Stimulated activated naive B cell treated with anti-CD40 and anti-IgM and Interleukin-4, amounts not matched to agents 10 μg/mL and 1 μg/mL and 100 μg/mL, for 72 hours (primary cell): ENCODE measurements around the gene GGACT.
"Not testable (repeated sequence)": the region's sequence is repeated elsewhere in the genome, so short reads cannot be mapped to it uniquely, and the experiment has no call there.

Experiments
- ATAC-seq, 2 donors: fragments of 150-1000 bp; cut with Tn5 transposase; replicated peaks; 2 replicates each; pipeline ENCODE4 v1.10.0; 2021; ENCODE audit warnings: moderate library complexity in 1 of 2
- DNase-seq: peaks from one replicate; pipeline ENCODE4 v3.0.0; 2021
- H3K27ac Mint-ChIP-seq: one replicate; pipeline ENCODE4 v1.8.0; 2022; ENCODE audit warnings: mild to moderate bottlenecking, mixed read lengths
- H3K27me3 Mint-ChIP-seq, 2 donors: one replicate each; pipeline ENCODE4 v1.8.0; 2022; ENCODE audit warnings: mixed read lengths in 2 of 2
- H3K36me3 Mint-ChIP-seq, 2 donors: one replicate each; pipeline ENCODE4 v1.8.0; 2022; ENCODE audit warnings: mixed read lengths in 2 of 2, mild to moderate bottlenecking in 1 of 2
- H3K4me1 Mint-ChIP-seq, 2 donors: one replicate each; pipeline ENCODE4 v1.8.0; 2022; ENCODE audit warnings: mixed read lengths in 2 of 2, mild to moderate bottlenecking in 1 of 2
- H3K4me3 Mint-ChIP-seq, 2 donors: one replicate each; pipeline ENCODE4 v1.8.0; 2022; ENCODE audit warnings: mild to moderate bottlenecking in 2 of 2, mixed read lengths in 2 of 2, moderate library complexity in 1 of 2
- H3K9me3 Mint-ChIP-seq, 2 donors: one replicate each; pipeline ENCODE4 v1.8.0; 2022; ENCODE audit warnings: mixed read lengths in 2 of 2, mild to moderate bottlenecking in 1 of 2

The GGACT gene

GRCh38 chr13:100589178-100589725 is 663 bp upstream of the GGACT start:
- Mint-ChIP-seq H3K36me3 (peaks cover 0 to 3% of the 10 kb centered on the region in 2 donors), H3K27ac (peak overlapping the region; percentile 91), H3K27me3 (no peaks in the 10 kb centered on the region), H3K9me3 (peaks cover 4% of the 10 kb centered on the region in 2 donors), H3K4me1 (peaks cover 8 to 23% of the 10 kb centered on the region in 2 donors), H3K4me3 (peak overlapping the region; percentile 88 to 91)
- ATAC-seq (no peak), DNase-seq (no peak)

GRCh38 chr13:100584896-100585295 is 3.7 kb downstream of the GGACT start:
- H3K9me3 Mint-ChIP-seq = peaks cover 4% of the 10 kb centered on the region in 2 donors
- no peak overlapping the region for H3K27ac Mint-ChIP-seq
- H3K36me3 Mint-ChIP-seq = peaks cover 14 to 24% of the 10 kb centered on the region in 2 donors
- no peak overlapping the region for H3K4me3 Mint-ChIP-seq
- H3K27me3 Mint-ChIP-seq = no peaks in the 10 kb centered on the region
- no peak for DNase-seq
- no peak for ATAC-seq
- H3K4me1 Mint-ChIP-seq = peaks cover 8 to 23% of the 10 kb centered on the region in 2 donors

DNA sequence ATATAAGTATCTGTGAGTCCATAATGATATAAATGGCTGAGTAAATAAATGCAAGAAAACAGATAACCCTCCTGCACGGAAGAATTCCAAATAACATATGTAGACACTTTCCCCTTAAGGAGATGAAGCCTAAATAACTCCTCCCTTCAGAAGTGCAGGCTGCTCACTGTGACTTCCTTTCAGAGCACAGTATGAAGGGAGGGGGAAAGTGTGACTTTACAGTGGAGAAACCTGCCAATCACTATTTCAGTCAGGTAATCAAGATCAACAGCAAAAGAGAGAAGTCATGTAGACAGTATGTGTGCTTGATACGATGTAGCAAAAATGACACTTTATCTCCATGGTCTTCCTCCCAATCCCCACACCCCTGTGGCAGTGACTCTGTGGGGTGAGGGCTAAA is 7.1 kb downstream of the GGACT start:
- Mint-ChIP-seq H3K27me3 (no peaks in the 10 kb centered on the region), H3K36me3 (peaks cover 20 to 31% of the 10 kb centered on the region in 2 donors), H3K4me1 (peaks cover under 1 to 1% of the 10 kb centered on the region in 2 donors), H3K9me3 (no peaks in the 10 kb centered on the region), H3K27ac (no peak overlapping the region), H3K4me3 (no peak overlapping the region)
- DNase-seq = no peak
- ATAC-seq = no peak

DNA sequence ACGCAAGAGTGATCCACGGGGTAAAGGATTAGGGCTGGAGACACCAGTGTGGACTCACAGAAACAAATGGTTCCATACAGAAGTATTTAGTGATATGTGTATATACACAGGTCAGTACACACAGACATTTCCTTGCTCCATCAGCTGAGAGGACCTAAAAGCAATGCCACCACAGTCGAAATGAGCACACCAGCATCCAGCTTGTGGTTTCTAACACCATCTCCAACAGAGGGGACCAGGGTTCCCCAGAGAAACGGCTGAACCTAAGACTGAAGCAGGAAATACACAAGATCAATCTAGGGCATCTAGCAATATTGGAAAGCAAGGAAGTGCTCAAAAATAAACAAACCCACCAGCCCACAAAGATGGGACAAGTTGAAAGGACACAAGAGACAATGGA is 7.6 kb downstream of the GGACT start:
- Mint-ChIP-seq H3K4me3 (no peak overlapping the region), H3K27me3 (no peaks in the 10 kb centered on the region), H3K27ac (no peak overlapping the region), H3K4me1 (no peaks in the 10 kb centered on the region), H3K9me3 (no peaks in the 10 kb centered on the region), H3K36me3 (peaks cover 21 to 31% of the 10 kb centered on the region in 2 donors)
- ATAC-seq = no peak
- no peak for DNase-seq

- Mint-ChIP-seq H3K36me3 (peaks cover 21 to 31% of the 10 kb centered on the region in 2 donors), H3K9me3 (no peaks in the 10 kb centered on the region), H3K27me3 (no peaks in the 10 kb centered on the region), H3K4me1 (no peaks in the 10 kb centered on the region), H3K27ac (no peak overlapping the region), H3K4me3 (no peak overlapping the region)
- ATAC-seq (no peak), DNase-seq (no peak)
These were observed 8.5 kb downstream of the GGACT start for GRCh38 chr13:100580045-100580444.

DNA sequence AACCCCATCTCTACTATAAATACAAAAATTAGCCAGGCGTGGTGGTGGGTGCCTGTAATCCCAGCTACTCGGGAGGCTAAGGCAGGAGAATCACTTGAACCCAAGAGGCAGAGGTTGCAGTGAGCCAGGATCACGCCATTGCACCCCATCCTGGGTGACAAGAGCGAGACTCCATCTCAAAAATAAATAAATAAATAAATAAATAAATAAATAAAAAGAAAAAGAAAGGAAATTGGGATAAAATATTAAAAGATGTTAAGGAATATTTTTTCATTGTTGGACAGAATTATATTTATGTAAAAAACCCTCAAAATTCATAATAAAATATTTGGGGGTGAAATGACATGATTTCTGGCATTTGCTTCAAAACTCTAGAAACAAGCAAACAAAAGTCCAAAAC is 11.3 kb downstream of the GGACT start:
- H3K27me3 Mint-ChIP-seq, H3K4me3 Mint-ChIP-seq, H3K9me3 Mint-ChIP-seq, H3K4me1 Mint-ChIP-seq, DNase-seq, H3K27ac Mint-ChIP-seq, ATAC-seq: not testable (repeated sequence)
- H3K36me3 Mint-ChIP-seq = peaks cover 21 to 29% of the 10 kb centered on the region in 2 donors

- ATAC-seq = peak; percentile 87 to 92
- H3K36me3 Mint-ChIP-seq = peaks cover 3 to 5% of the 10 kb centered on the region in 2 donors
- no peak overlapping the region for H3K27ac Mint-ChIP-seq
- H3K4me1 Mint-ChIP-seq = peaks cover 0 to 1% of the 10 kb centered on the region in 2 donors
- no peaks in the 10 kb centered on the region for H3K9me3 Mint-ChIP-seq
- no peak overlapping the region for H3K4me3 Mint-ChIP-seq
- DNase-seq = peak; percentile 50
- no peaks in the 10 kb centered on the region for H3K27me3 Mint-ChIP-seq
These were observed 15.5 kb downstream of the GGACT start for GRCh38 chr13:100573121-100573520.

GRCh38 chr13:100566543-100566942 is 22.0 kb downstream of the GGACT start:
- no peak for DNase-seq
- no peak for ATAC-seq
- Mint-ChIP-seq H3K4me1 (no peaks in the 10 kb centered on the region), H3K9me3 (peaks cover 0 to 4% of the 10 kb centered on the region in 2 donors), H3K36me3 (peaks cover 7 to 21% of the 10 kb centered on the region in 2 donors), H3K27ac (no peak overlapping the region), H3K4me3 (no peak overlapping the region), H3K27me3 (no peaks in the 10 kb centered on the region)

GRCh38 chr13:100565286-100565685 is 23.3 kb downstream of the GGACT start:
- Mint-ChIP-seq H3K9me3 (peaks cover 0 to 4% of the 10 kb centered on the region in 2 donors), H3K36me3 (peaks cover 7 to 21% of the 10 kb centered on the region in 2 donors), H3K4me3 (no peak overlapping the region), H3K4me1 (no peaks in the 10 kb centered on the region), H3K27me3 (no peaks in the 10 kb centered on the region), H3K27ac (no peak overlapping the region)
- no peak for ATAC-seq
- no peak for DNase-seq

- Mint-ChIP-seq H3K36me3 (peaks cover 6 to 20% of the 10 kb centered on the region in 2 donors), H3K9me3 (peaks cover 0 to 4% of the 10 kb centered on the region in 2 donors), H3K4me1 (no peaks in the 10 kb centered on the region), H3K4me3 (no peak overlapping the region), H3K27ac (no peak overlapping the region), H3K27me3 (no peaks in the 10 kb centered on the region)
- ATAC-seq = no peak
- no peak for DNase-seq
These were observed 24.0 kb downstream of the GGACT start for GRCh38 chr13:100564444-100565223.

DNA sequence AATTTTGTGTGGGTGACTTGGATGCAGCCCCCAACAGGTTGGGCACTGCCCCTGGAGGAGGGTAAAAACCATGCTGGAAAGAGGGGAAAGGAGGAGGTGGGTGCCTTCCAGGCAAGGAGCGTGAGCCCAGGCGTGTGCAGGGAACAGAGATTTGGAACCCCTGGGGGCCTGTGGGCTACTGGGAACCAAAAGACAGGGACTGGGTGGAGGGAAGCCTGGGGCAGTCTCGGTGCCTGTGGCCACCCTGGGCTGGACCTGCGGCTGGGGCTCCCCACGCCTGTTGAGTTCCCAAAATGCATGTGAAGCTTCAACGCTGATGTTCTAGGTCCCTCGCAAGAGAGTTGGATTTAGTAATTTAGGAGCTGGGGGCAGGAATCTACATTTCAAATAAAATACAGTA is 24.8 kb downstream of the GGACT start:
- Mint-ChIP-seq H3K4me3 (no peak overlapping the region), H3K27me3 (no peaks in the 10 kb centered on the region), H3K36me3 (peaks cover 5 to 18% of the 10 kb centered on the region in 2 donors), H3K9me3 (peaks cover 0 to 4% of the 10 kb centered on the region in 2 donors), H3K4me1 (no peaks in the 10 kb centered on the region), H3K27ac (no peak overlapping the region)
- ATAC-seq (no peak), DNase-seq (no peak)

DNA sequence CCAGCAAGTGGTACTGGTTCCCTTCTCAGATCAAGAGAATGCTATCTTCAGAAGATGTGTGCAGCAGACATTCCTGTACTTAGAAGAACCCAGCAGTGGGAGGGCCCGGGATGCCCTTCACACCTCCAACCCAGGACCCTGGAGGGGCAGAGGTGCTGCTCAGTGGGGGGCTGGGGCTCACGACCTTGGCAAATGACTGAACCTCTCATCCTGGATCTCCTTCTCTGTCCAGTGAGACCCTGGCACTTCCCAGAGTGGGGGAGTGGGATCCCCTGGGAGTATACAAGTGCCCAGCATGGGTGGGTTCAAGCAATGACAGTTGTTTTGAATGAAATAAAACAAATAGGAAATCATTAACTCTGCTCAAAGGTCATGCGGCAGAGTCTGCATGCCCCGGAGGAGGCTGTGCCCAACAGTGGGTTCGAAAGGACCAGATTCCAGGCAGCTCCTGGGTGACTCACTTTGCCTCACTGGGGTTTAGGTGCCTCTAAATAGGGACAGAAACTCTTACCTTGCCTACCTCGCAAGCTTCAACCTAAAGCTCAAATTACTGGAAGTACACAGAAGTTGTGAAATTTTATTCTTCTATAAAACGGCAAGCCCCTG is 26.9 kb downstream of the GGACT start:
- ATAC-seq = no peak
- Mint-ChIP-seq H3K27me3 (no peaks in the 10 kb centered on the region), H3K9me3 (peaks cover 0 to 4% of the 10 kb centered on the region in 2 donors), H3K36me3 (peaks cover 6 to 15% of the 10 kb centered on the region in 2 donors), H3K27ac (no peak overlapping the region), H3K4me1 (no peaks in the 10 kb centered on the region), H3K4me3 (no peak overlapping the region)
- no peak for DNase-seq

GRCh38 chr13:100561158-100561499 is 27.5 kb downstream of the GGACT start:
- Mint-ChIP-seq H3K27me3 (no peaks in the 10 kb centered on the region), H3K36me3 (peaks cover 4 to 9% of the 10 kb centered on the region in 2 donors), H3K27ac (no peak overlapping the region), H3K4me1 (no peaks in the 10 kb centered on the region), H3K9me3 (peaks cover 0 to under 1% of the 10 kb centered on the region in 2 donors), H3K4me3 (no peak overlapping the region)
- no peak for ATAC-seq
- no peak for DNase-seq

DNA sequence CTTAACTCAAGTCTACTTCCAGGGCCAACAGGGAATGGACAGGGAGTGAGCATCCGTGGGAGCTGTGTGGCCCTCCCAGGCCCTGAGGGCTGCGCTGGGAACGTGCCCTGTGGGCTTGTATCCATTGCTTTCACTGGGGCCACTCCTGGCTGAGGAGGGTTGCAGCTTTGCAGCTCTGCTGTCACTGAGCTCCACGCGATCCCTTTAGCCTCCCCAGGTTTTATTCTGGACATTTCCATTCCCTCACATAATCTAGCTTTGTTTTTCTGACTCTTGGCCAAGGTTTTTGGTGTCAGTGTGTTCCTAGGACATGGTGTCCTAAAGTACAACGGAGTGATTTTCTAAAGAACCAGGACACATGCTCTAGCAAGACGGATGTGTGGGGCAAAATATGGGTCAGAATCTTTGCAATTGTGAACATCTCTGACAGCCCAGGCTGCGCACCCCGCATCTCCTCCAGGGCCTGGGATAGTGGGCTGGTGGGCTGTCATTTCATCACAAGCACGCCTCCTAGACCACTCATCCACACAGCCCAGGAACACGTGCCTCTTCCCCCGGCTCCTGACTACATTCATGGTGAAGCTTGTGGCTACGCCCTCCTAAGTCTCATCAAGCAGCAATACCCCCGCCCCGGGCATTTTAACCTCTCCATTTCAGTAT is 28.0 kb downstream of the GGACT start:
- Mint-ChIP-seq H3K4me3 (no peak overlapping the region), H3K27ac (no peak overlapping the region), H3K27me3 (no peaks in the 10 kb centered on the region), H3K36me3 (peaks cover 4 to 6% of the 10 kb centered on the region in 2 donors), H3K4me1 (no peaks in the 10 kb centered on the region), H3K9me3 (no peaks in the 10 kb centered on the region)
- ATAC-seq (no peak), DNase-seq (no peak)
